Measurements from ENCODE around the gene PEX10.

Gene PEX10

GRCh38 chr1:2356911-2357845 lies 55.2 kb downstream of the PEX10 start:
- DNase-seq (ENCODE audit: low read depth), result no peak
- no peak overlapping the region for H3K4me3 ChIP-seq (ENCODE audit: low read depth, low read length)
- TF ChIP-seq, protein P1, sequence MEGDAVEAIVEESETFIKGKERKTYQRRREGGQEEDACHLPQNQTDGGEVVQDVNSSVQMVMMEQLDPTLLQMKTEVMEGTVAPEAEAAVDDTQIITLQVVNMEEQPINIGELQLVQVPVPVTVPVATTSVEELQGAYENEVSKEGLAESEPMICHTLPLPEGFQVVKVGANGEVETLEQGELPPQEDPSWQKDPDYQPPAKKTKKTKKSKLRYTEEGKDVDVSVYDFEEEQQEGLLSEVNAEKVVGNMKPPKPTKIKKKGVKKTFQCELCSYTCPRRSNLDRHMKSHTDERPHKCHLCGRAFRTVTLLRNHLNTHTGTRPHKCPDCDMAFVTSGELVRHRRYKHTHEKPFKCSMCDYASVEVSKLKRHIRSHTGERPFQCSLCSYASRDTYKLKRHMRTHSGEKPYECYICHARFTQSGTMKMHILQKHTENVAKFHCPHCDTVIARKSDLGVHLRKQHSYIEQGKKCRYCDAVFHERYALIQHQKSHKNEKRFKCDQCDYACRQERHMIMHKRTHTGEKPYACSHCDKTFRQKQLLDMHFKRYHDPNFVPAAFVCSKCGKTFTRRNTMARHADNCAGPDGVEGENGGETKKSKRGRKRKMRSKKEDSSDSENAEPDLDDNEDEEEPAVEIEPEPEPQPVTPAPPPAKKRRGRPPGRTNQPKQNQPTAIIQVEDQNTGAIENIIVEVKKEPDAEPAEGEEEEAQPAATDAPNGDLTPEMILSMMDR (IDR thresholded peaks at IDR 0.05; ENCODE audit: insufficient read depth, low read depth, low read length, missing control alignments), result no peak

GRCh38 chr1:2356401-2356800 lies 56.0 kb downstream of the PEX10 start:
- no peak for DNase-seq (ENCODE audit: low read depth)
- TF ChIP-seq, protein P1 (IDR thresholded peaks at IDR 0.05; ENCODE audit: insufficient read depth, low read depth, low read length, missing control alignments), result no peak
- no peak overlapping the region for H3K4me3 ChIP-seq (ENCODE audit: low read depth, low read length)

GRCh38 chr1:2355373-2356261 lies 56.7 kb downstream of the PEX10 start:
- no peak overlapping the region for H3K4me3 ChIP-seq (ENCODE audit: low read depth, low read length)
- DNase-seq (ENCODE audit: low read depth), result no peak
- TF ChIP-seq, protein P1 (IDR thresholded peaks at IDR 0.05; ENCODE audit: insufficient read depth, low read depth, low read length, missing control alignments), result no peak

GRCh38 chr1:2354511-2355372 lies 57.6 kb downstream of the PEX10 start:
- DNase-seq (ENCODE audit: low read depth), result no peak
- TF ChIP-seq, protein P1 (IDR thresholded peaks at IDR 0.05; ENCODE audit: insufficient read depth, low read depth, low read length, missing control alignments), result no peak
- no peak overlapping the region for H3K4me3 ChIP-seq (ENCODE audit: low read depth, low read length)

Data from GM12865 (cell line).